Kidney capillary endothelial cell (primary cell): ENCODE results near the gene WASHC4.

Experiments used
- DNase-seq: peaks from one replicate; pipeline ENCODE4 v3.0.0-alpha.2; 2018; ENCODE audit warnings: low spot score

Gene WASHC4, protein sequence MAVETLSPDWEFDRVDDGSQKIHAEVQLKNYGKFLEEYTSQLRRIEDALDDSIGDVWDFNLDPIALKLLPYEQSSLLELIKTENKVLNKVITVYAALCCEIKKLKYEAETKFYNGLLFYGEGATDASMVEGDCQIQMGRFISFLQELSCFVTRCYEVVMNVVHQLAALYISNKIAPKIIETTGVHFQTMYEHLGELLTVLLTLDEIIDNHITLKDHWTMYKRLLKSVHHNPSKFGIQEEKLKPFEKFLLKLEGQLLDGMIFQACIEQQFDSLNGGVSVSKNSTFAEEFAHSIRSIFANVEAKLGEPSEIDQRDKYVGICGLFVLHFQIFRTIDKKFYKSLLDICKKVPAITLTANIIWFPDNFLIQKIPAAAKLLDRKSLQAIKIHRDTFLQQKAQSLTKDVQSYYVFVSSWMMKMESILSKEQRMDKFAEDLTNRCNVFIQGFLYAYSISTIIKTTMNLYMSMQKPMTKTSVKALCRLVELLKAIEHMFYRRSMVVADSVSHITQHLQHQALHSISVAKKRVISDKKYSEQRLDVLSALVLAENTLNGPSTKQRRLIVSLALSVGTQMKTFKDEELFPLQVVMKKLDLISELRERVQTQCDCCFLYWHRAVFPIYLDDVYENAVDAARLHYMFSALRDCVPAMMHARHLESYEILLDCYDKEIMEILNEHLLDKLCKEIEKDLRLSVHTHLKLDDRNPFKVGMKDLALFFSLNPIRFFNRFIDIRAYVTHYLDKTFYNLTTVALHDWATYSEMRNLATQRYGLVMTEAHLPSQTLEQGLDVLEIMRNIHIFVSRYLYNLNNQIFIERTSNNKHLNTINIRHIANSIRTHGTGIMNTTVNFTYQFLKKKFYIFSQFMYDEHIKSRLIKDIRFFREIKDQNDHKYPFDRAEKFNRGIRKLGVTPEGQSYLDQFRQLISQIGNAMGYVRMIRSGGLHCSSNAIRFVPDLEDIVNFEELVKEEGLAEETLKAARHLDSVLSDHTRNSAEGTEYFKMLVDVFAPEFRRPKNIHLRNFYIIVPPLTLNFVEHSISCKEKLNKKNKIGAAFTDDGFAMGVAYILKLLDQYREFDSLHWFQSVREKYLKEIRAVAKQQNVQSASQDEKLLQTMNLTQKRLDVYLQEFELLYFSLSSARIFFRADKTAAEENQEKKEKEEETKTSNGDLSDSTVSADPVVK

DNA sequence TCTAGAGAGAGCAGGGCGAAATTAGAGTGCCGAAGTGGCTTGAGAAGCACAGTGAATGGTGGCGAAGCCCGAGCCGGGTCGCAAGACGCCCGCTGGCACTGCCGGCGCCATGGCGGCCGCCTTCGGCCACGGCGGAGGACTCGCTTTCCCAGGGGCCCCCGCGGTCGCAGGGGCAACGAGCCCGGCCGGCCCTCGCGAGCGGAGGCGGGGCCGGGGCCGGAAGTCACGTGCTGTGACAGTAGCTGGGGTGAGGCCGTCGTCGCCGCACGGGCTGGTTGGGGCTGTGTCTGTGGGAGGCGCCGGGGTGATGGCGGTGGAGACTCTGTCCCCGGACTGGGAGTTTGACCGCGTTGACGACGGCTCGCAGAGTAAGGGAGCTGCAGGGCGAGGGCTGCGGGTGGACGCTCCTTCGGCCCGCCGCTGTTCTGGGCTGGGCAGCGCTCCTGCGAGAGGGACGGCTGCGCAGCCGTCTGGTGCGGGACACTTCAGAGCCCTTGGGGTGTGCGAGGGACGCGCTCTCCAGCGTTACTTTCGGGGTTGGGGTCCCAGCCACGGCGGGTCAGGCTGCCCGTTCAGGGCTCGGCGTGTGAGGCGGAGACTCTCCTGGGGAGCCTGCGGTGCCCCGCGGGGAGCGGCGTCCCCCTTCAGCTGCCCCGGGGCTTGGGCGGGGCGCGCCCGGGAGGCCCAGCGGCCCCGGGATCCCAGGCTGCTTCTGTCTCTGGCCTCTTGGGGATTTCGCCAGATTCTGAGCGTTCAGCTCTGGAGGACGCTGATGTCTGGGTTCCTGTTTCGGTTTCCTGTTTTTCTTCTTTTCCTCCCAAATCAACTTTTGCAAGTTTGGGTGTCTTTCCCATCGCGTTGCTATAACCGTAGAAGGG lies at the start of gene WASHC4:
WASHC4 (plus strand) TSS at position 238 of the 878 bp plus-strand sequence; CDS start at position 308, 70 bp downstream.
- peak; percentile 90 for DNase-seq

GRCh38 chr12:105060715-105061378 lies 46.7 kb upstream of the WASHC4 start:
- no peak for DNase-seq

DNA sequence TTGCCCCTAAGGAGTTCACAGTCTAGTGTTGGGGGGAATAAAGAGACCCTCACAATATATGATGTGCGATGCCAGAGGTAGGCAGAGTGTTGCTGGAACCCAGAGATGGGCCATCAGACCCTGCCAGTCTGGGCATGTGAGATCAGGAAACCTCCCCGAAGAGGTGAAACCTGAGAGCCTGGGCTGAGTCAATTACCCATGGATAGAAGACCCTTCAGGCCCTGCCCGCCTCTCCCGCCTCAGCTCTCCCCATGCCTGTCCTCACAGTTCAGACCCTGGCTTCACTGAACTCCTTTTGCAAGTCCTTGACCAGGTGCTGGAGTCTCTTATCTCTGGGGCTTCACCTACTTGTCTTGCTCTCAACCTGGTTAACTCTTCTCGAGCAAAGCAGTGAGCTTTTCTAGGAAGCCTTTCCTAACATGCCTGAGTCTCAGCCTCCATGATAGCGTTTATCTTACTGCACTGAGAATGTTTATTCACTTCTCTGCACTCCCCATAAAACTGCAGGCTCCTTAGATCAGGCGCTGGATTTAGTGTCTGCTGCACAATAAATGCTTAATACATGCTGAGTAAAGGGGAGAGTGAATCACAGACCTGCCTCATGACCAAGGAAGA lies 42.9 kb upstream of the WASHC4 start:
- no peak for DNase-seq

DNA sequence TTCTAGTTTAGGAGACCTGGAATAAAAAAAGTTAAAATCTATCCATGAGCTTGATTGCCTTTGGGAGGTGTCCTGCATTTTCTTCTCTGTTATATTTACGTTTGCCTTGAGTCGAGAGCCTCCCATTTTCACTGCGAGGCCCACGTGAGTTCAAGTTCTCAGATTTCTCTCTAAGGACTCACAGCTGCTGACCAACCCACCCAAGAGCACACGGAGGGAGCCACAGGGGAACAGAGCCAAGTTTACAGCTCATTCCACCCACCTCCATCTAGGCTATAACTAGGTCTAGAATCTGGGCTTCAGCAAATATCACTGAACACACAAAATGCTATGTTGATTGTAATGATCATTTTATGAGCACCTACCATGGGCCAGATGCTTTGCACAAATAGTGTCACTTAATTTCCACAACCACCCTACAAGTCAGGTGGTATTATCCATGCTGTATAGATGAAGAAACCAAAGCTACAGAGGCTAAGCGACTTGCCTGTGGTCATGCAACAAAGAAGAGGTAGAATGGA lies 40.0 kb upstream of the WASHC4 start:
- DNase-seq = no peak

GRCh38 chr12:105069936-105070702 lies 37.4 kb upstream of the WASHC4 start:
- DNase-seq = no peak

GRCh38 chr12:105071981-105072380 lies 35.5 kb upstream of the WASHC4 start:
- no peak for DNase-seq

GRCh38 chr12:105072888-105073488 lies 34.5 kb upstream of the WASHC4 start:
- DNase-seq = no peak

- no peak for DNase-seq
Measured at GRCh38 chr12:105076098-105076497, 31.4 kb upstream of the WASHC4 start.

DNA sequence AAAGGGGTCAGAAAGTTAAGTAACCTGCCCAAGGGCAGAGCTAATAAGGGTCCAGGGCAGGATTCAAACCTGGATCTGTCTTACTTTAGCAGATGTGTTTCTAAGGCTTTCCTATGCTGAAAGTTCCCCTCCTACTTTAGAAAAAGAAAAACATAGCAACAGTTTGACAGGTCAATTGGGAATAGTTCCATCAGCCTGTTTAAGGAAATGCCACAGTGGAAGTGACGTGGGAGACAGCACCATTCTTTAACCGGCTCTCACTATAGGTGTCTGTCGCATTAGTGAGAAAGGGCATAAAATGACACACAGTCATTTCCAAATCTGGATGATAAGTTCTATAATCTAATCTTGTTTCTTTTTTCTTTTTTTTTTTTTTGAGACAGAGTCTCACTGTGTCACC lies 30.6 kb upstream of the WASHC4 start:
- no peak for DNase-seq

GRCh38 chr12:105077435-105077834 lies 30.1 kb upstream of the WASHC4 start:
- DNase-seq = no peak

- no peak for DNase-seq
Measured at GRCh38 chr12:105078712-105079570, 28.6 kb upstream of the WASHC4 start.

DNA sequence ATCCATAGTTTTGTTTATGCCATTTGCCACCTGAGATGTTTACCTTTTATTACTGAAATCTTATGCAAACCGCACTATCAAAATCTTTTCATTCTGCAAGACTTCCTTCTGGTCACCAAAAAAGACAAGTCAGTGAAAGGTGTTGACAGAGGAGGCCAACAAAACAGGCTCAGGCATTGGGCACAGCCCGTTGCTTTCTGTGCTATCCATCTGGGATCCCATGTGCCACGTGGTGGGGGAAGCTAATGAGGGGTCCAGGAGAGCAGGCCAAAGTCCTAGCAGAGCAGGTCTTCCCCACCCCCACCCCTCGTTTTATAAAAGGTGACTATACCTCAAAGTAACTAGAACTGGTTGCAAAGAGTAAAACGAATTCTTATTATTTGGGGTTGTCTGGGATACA lies 24.5 kb upstream of the WASHC4 start:
- DNase-seq = no peak

- DNase-seq = peak; percentile 6
Measured at GRCh38 chr12:105083551-105084105, 23.9 kb upstream of the WASHC4 start.

GRCh38 chr12:105084251-105085250 lies 23.0 kb upstream of the WASHC4 start, which contains the start of gene ALDH1L2:
Gene ALDH1L2, minus strand, starts transcription at chr12:105084458. Its CDS starts 22 bp downstream, at chr12:105084436.
- DNase-seq = peak; percentile 42

- DNase-seq = no peak
Measured at GRCh38 chr12:105085501-105085900, 22.0 kb upstream of the WASHC4 start.

DNA sequence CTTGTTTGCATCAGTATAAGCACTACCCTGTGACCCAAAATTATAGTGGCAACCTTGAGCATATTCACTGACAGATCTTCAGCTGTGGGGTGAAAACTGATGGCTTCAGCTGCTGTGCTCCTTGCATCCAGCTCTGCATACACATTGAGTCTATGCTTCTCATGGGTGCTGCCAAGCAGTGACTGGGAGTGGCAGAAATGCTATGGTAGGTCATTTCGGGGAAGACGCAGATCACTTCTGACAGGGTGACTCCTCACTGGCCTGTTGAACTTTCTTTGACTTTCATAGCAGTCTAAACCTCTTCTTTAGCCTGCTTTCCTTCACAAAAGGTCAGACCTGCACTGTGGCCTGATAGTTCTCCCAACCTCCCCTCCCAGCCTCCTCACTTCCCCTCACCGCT lies 17.7 kb upstream of the WASHC4 start:
- DNase-seq = no peak
